HepG2 (cell line): ENCODE data around the gene KCNMB2. TPM values are rescaled to one million over a fixed set of nuclear protein-coding genes. Genes with fewer than 3 reads are reported as not detected.

Experiments used
- ATAC-seq: fragments of 200-7000 bp; cut with Tn5 transposase; 3 replicates; pipeline ENCODE4 v1.9.1; 2020; ENCODE audit warnings: mild to moderate bottlenecking, moderate library complexity
- BruUV-seq: library from RNA; stranded (reverse); fragments of 400-500 nt; replicated peaks from 2 replicates; lab custom pipeline; 2021; lab: Mats Ljungman, UMichigan
- CTCF ChIA-PET: fragments of 300-600 bp; formaldehyde crosslinking; extraction: SDS; loops from one replicate; lab custom pipeline; 2021; ENCODE audit warnings: low total read pairs, inconsistent platforms, low intra/inter-chr PET ratio; lab: Yijun Ruan, JAX
- POLR2A ChIA-PET: fragments of 350-600 bp; sonication (Branson Sonifier 250); formaldehyde crosslinking; loops from one replicate; lab custom pipeline; 2020; ENCODE audit warnings: antibody characterized with exemption, inconsistent platforms; lab: Yijun Ruan, JAX
- DNase-seq: peaks from one replicate; pipeline ENCODE4 v3.0.0-alpha.2; 2015; ENCODE audit warnings: low spot score
- FAIRE-seq: peaks from 3 replicates; lab custom pipeline; 2011; peaks lifted over from hg19 to GRCh38; lab: Jason Lieb, UNC
- H2AFZ ChIP-seq: one replicate; pipeline ENCODE4 v1.6.1; 2011; ENCODE audit warnings: low read length, inconsistent platforms
- H3K27ac ChIP-seq: fragments of 300-600 bp; 3 replicates; pipeline ENCODE4 v1.8.0; 2011; ENCODE audit warnings: mixed run types, mild to moderate bottlenecking, mixed read lengths, low read length, inconsistent platforms; ENCODE audit not compliant: insufficient read depth; ENCODE audit errors: extremely low read length
- H3K27me3 ChIP-seq, 2 experiments: fragments of 200-600 bp in 1 of 2; 2 replicates in 1 of 2; 3 replicates in 1 of 2; pipeline versions ENCODE4 v1.6.0 to v1.8.0; 2011; ENCODE audit warnings: low read length in 2 of 2, mild to moderate bottlenecking in 2 of 2, moderate library complexity in 2 of 2, inconsistent platforms in 1 of 2; ENCODE audit not compliant: insufficient read depth in 2 of 2, control insufficient read depth in 1 of 2
- H3K36me3 ChIP-seq, 2 experiments: fragments of 200-600 bp in 1 of 2; replicated peaks in 1 of 2; 2 replicates in 1 of 2; 3 replicates in 1 of 2; pipeline versions ENCODE4 v1.5.1 to v1.8.0; 2011; ENCODE audit warnings: low read length in 2 of 2, inconsistent platforms in 1 of 2; ENCODE audit not compliant: insufficient read depth in 2 of 2, control insufficient read depth in 1 of 2
- H3K4me1 ChIP-seq: 2 replicates; pipeline ENCODE4 v1.5.1; 2012; ENCODE audit warnings: low read length, inconsistent platforms; ENCODE audit not compliant: insufficient read depth
- H3K4me2 ChIP-seq: 2 replicates; pipeline ENCODE4 v1.6.0; 2011; ENCODE audit warnings: low read depth, low read length, inconsistent platforms
- H3K4me3 ChIP-seq, 3 experiments: fragments of 200-600 bp in 1 of 3; sonication (generic), shearing (Covaris generic) in 1 of 3; replicated peaks in 1 of 3; 2 replicates each; pipeline ENCODE4 v1.5.1; 2011 to 2016; ENCODE audit warnings: low read length in 3 of 3, inconsistent platforms in 2 of 3, low read depth in 2 of 3, mild to moderate bottlenecking in 2 of 3, control low read depth in 1 of 3, mixed read lengths in 1 of 3; ENCODE audit not compliant: insufficient read depth in 1 of 3
- H3K79me2 ChIP-seq: one replicate; pipeline ENCODE4 v1.6.1; 2011; ENCODE audit warnings: low read length, inconsistent platforms; ENCODE audit not compliant: insufficient read depth
- H3K9ac ChIP-seq: 2 replicates; pipeline ENCODE4 v1.6.0; 2011; ENCODE audit warnings: mild to moderate bottlenecking, low read depth, low read length, inconsistent platforms; ENCODE audit not compliant: insufficient read depth
- H3K9me3 ChIP-seq: 2 replicates; pipeline ENCODE4 v1.5.1; 2012; ENCODE audit warnings: mild to moderate bottlenecking, low read length
- H4K20me1 ChIP-seq: 2 replicates; pipeline ENCODE4 v1.6.0; 2011; ENCODE audit warnings: inconsistent platforms, mild to moderate bottlenecking, low read length, moderate library complexity; ENCODE audit not compliant: insufficient read depth
- ARHGAP35 ChIP-seq: sonication (generic); formaldehyde crosslinking; IDR thresholded peaks from 2 replicates; pipeline ENCODE4 v1.9.0; 2022; ENCODE audit warnings: mild to moderate bottlenecking, inconsistent platforms, moderate library complexity, missing genetic modification reagents, borderline replicate concordance
- CREB1 ChIP-seq, 2 experiments: fragments of 450-650 bp in 1 of 2; IDR thresholded peaks; 2 replicates each; pipeline ENCODE4 v1.6.1; 2016 to 2017; ENCODE audit warnings: control low read depth in 1 of 2, mild to moderate bottlenecking in 1 of 2, missing compliant biosample characterization in 1 of 2, missing genetic modification characterization in 1 of 2
- NFKB2 ChIP-seq: sonication (generic); formaldehyde crosslinking; IDR thresholded peaks from 2 replicates; pipeline ENCODE4 v1.4.0; 2020; ENCODE audit warnings: missing genetic modification reagents, borderline replicate concordance
- NR2F6 ChIP-seq, 2 experiments: IDR thresholded peaks; 2 replicates each; pipeline ENCODE4 v1.6.1; 2016; ENCODE audit warnings: antibody characterized with exemption in 1 of 2, mild to moderate bottlenecking in 1 of 2
- ONECUT2 ChIP-seq: sonication (generic); formaldehyde crosslinking; IDR thresholded peaks from 2 replicates; pipeline ENCODE4 v1.4.0; 2020; ENCODE audit warnings: missing genetic modification reagents
- PRDM15 ChIP-seq: sonication (generic); formaldehyde crosslinking; IDR thresholded peaks from 2 replicates; pipeline ENCODE4 v1.4.0; 2020; ENCODE audit warnings: missing genetic modification reagents
- PTBP1 ChIP-seq: fragments of 200-400 bp; formaldehyde crosslinking; IDR thresholded peaks from 2 replicates; pipeline ENCODE4 v1.6.1; 2018; ENCODE audit warnings: low read length, low read depth; ENCODE audit not compliant: poor library complexity, severe bottlenecking
- RFX5 ChIP-seq: IDR thresholded peaks from 2 replicates; pipeline ENCODE4 v1.6.1; 2011; ENCODE audit warnings: low read depth, low read length, improper control_type of control experiment
- TBL1XR1 ChIP-seq: fragments of 150-350 bp; IDR thresholded peaks from 2 replicates; pipeline ENCODE4 v1.6.1; 2014; ENCODE audit warnings: borderline replicate concordance, low read length; ENCODE audit not compliant: partially characterized antibody
- U2AF2 ChIP-seq: fragments of 200-400 bp; formaldehyde crosslinking; IDR thresholded peaks from 2 replicates; pipeline ENCODE4 v1.6.1; 2017; ENCODE audit warnings: low read depth, mild to moderate bottlenecking, low read length
- ZNF337 ChIP-seq: sonication (generic); formaldehyde crosslinking; IDR thresholded peaks from 2 replicates; pipeline ENCODE4 v1.5.1; 2020; ENCODE audit warnings: missing genetic modification reagents, low read depth, mild to moderate bottlenecking, borderline replicate concordance
- ZNF383 ChIP-seq: sonication (generic); formaldehyde crosslinking; IDR thresholded peaks from 2 replicates; pipeline ENCODE4 v1.4.0; 2020; ENCODE audit warnings: missing genetic modification reagents, mild to moderate bottlenecking, borderline replicate concordance
- ZNF510 ChIP-seq: sonication (generic); formaldehyde crosslinking; IDR thresholded peaks from 2 replicates; pipeline ENCODE4 v1.4.0; 2020; ENCODE audit warnings: low read depth, mild to moderate bottlenecking, missing genetic modification reagents
- ZNF749 ChIP-seq: sonication (generic); formaldehyde crosslinking; IDR thresholded peaks from 2 replicates; pipeline ENCODE4 v1.8.0; 2022; ENCODE audit warnings: mild to moderate bottlenecking, missing genetic modification reagents, moderate library complexity, borderline replicate concordance
- WGBS: methylation state at CpG from one replicate; pipeline ENCODE4 v1.1.6; 2017; ENCODE audit warnings: low lambda C conversion rate; 5-methylcytosine and 5-hydroxymethylcytosine counted together
- in situ Hi-C: cut with HindIII; loops from 2 replicates; pipeline ENCODE4 v1.10.0; 2017; ENCODE audit warnings: low pct_unique_long_range_greater_than_20kb; ENCODE audit not compliant: extremely low pct_ligation_motif_present
- intact Hi-C: fragments of 100-400 bp; cut with micrococcal nuclease; formaldehyde crosslinking; loops from one replicate; pipeline ENCODE4 v1.10.0; 2022; ENCODE audit not compliant: unreplicated experiment
- polyA plus RNA-seq, 8 experiments: library from polyadenylated mRNA; depleted of rRNA in 3 of 8; stranded (reverse) in 7 of 8; unstranded in 1 of 8; fragments of >200 nt; fragmentation: Illumina TruSeq in 4 of 8; extraction: Trizol in 4 of 8; gene quantifications; 2 replicates each; pipeline versions ENCODE4 v1.2.1 to v1.2.3, GENCODE V29; 2011 to 2016; ENCODE audit warnings: low read depth in 4 of 8, missing spikeins in 1 of 8, mixed read lengths in 1 of 8; ENCODE audit not compliant: insufficient read depth in 1 of 8
- total RNA-seq, 5 experiments: library from RNA; depleted of rRNA; stranded (reverse); fragments of >200 nt; fragmentation: Illumina TruSeq; extraction: Trizol; gene quantifications; 2 replicates each; pipeline ENCODE4 v1.2.3, GENCODE V29; 2016; ENCODE audit warnings: low read depth in 1 of 5

Gene KCNMB2
- total and polyA plus RNA-seq, 2 of the 13 experiments (the other 11 are each of a cell fraction or from before 2014, with no cell fraction given) = not detected

- H3K36me3 ChIP-seq = no peaks in the 10 kb centered on the region
- no peaks in the 10 kb centered on the region for H3K4me1 ChIP-seq
- DNase-seq = no peak
- in situ Hi-C loops = no loop called here
- no peaks in the 10 kb centered on the region for H3K27me3 ChIP-seq
- H2AFZ ChIP-seq = no peak overlapping the region
- CTCF ChIA-PET = no interaction called here
- H3K4me3 ChIP-seq = no peak overlapping the region
- no peaks in the 10 kb centered on the region for H4K20me1 ChIP-seq
- TF ChIP-seq PRDM15 (no peak), ZNF749 (CRISPR knock-in tag) (no peak), TBL1XR1 (no peak), CREB1 (IDR thresholded peaks at IDR 0.05) (no peak), CREB1 (CRISPR knock-in tag; IDR thresholded peaks at IDR 0.05) (no peak), NR2F6 (IDR thresholded peaks at IDR 0.05) (no peak), NR2F6 (CRISPR knock-in tag; IDR thresholded peaks at IDR 0.05) (no peak), NFKB2 (CRISPR knock-in tag) (no peak), ZNF510 (CRISPR knock-in tag) (no peak), RFX5 (no peak), ZNF383 (CRISPR knock-in tag) (no peak), PTBP1 (no peak), U2AF2 (no peak), ARHGAP35 (CRISPR knock-in tag) (no peak), ONECUT2 (CRISPR knock-in tag) (no peak), ZNF337 (no peak)
- TF ChIP-seq, all 625 proteins: peak for 0
- Histone ChIP-seq H3K9ac (no peak overlapping the region), H3K79me2 (no peaks in the 10 kb centered on the region), H3K4me2 (no peak overlapping the region), H3K9me3 (peaks cover 3% of the 10 kb centered on the region; the same call in 1 of the 2 replicates), H3K27ac (no peak overlapping the region)
- POLR2A ChIA-PET = no interaction called here
- FAIRE-seq (no peak), ATAC-seq (no peak)
- intact Hi-C loops = no loop called here
- no TSS peak for BruUV-seq
- 4% methylated on average over 3 of the region's 3 CpGs for WGBS
Observed at GRCh38 chr3:178680037-178680436, 143.8 kb downstream of the KCNMB2 start.
